HG02763 (cell line): ENCODE data around the gene DLEC1.
"Not testable (repeated sequence)": the region's sequence is repeated elsewhere in the genome, so short reads cannot be mapped to it uniquely, and the experiment has no call there.

Source experiments
- ATAC-seq: cut with Tn5 transposase; IDR thresholded peaks from one replicate; pipeline ENCODE4 v1.9.1; 2021; ENCODE audit warnings: mild to moderate bottlenecking, moderate library complexity; ENCODE audit not compliant: unreplicated experiment

The DLEC1 gene

DNA sequence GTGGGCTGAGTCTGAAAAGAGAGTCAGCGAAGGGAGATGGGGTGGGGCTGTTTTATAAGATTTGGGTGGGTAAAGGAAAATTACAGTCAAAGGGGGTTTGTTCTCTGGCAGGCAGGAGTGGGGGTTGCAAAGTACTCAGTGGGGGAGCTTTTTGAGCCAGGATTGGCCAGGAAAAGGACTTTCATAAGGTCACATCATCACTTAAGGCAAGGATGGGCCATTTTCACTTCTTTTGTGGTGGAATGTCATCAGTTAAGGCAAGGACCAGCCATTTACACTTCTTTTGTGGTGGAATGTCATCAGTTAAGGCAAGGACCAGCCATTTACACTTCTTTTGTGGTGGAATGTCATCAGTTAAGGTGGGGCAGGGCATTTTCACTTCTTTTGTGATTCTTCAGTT lies 44.2 kb downstream of the DLEC1 start:
- not testable (repeated sequence) for ATAC-seq

DNA sequence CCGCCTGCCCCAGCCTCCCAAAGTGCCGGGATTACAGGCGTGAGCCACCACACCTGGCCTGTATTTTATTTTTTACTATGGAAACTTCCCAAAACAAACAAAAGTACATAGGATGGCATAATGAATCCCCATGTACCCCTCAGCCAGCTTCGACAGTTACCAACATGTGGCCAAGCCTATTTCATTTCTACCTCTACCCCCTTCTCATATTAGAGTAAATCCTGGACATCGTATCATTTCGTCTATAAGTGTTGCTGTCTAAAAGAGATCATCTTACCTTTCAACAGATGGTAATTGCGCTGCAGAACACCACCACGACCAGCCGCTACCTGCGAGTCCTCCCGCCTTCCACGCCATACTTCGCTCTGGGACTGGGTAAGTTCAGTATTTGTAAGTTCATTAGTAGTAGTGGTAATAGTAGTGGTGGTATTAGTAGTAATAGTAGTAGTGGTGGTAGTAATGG lies 44.9 kb downstream of the DLEC1 start:
- no peak for ATAC-seq

DNA sequence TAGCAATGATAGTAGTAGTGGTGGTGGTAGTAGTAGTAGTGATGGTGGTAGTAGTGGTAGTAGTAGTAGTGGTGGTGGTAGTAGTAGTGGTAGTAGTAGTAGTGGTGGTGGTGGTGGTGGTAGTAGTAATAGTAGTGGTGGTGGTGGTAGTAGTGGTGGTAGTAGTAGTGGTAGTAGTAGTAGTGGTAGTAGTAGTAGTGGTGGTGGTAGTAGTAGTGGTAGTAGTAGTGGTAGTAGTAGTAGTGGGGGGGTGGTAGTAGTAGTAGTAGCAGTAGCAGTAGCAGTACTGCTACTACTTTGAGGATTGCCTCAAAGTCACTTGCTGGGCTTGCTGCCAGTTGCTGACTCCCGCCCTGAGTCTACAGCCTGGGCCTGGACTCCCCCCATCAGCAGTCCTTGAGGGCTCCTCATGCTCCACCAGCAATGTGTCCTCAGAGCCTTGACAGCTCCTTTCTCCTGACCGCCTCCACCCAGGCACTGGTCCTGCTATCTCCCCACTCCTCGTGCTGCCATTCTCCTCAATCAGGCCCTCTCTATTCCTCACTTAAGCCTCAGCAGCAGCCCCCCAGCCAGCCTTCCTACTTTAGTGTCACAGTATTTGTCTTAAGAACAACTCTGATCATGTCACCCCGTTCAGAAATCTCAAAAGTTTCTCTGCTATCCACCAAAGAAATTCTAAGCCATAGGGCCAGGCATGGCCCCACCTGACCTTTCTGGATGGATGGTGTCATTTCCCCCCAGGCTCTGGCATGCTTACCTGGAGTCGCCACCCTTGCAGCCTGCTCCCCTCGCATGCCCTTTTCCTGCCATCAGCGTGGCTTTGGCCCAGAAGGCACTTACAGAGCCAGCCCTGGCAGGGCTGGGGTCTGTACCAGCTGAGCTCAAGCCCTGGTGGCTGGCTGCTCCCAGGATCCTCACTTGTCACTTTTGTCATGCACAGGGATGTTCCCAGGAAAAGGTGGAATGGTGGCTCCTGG lies 45.6 kb downstream of the DLEC1 start:
- no peak for ATAC-seq

DNA sequence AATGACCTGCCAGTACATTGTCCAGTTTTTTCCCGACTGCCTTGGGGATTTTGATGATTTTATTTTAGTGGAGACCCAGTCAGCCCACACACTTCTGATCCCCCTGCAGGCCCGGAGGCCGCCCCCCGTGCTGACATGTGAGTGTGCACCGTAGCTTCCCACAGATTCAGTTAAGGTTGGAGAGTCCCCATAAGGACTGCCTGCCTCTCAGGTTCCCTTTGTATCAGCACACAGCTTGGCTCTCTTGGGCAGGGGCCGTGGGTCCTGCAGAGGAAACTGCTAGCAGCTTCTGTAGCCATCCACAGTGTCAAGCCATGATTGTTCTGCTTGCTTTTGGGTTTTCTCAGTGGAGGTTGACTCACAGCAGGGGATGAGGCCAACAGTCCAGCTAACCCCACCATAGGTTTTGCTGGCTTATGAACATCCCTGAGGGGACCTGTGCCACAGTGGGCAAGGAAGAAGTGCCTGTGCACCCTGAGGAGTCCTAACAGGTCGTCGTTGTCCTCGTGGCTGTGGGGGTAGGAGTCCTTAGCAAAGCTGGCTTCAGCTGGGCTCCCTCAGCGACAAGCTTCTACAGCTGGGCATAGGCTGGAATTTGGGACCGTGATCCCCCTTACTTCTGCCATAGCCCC lies 46.4 kb downstream of the DLEC1 start:
- no peak for ATAC-seq

DNA sequence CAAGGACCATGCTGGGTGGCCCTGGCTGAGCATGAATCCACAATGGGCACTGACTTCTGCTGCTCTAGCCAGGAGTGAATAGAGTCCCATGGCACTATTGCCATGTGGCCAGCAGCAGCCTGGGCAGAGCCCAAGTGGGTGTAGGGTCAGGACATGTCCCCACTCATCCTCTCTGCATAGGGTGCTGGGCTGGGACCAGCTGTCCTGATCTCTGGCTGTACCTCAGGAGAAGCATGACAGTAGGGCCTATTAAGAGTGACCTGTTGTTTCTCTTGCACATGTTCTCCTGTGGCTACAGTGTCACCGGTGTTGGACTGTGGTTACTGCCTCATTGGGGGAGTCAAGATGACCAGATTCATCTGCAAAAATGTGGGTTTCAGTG lies 46.9 kb downstream of the DLEC1 start:
- no peak for ATAC-seq

DNA sequence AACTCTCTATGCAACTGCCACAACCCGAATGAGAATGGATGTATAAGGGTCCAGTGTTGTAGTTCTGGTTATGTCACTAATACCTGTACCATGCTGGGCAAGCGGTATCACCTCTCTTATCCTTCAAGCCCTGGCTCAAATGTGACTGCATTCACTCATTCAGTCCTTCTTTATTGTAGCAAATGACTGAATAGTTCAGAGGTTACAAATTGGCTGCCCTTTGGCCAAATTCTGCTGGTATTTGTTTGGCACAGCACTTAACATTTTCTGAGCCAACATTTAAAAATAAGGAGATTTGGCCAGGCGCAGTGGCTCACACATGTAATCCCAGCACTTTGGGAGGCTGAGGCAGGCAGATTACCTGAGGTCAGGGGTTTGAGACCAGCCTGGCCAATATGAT lies 47.5 kb downstream of the DLEC1 start:
- ATAC-seq, result no peak

DNA sequence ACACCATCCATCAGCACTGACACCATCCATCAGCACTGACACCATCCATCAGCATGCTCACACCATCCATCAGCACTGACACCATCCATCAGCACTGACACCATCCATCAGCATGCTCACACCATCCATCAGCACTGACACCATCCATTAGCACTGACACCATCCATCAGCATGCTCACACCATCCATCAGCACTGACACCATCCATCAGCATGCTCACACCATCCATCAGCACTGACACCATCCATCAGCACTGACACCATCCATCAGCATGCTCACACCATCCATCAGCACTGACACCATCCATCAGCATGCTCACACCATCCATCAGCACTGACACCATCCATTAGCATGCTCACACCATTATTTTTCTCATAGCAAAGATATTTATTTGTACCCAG lies 48.3 kb downstream of the DLEC1 start:
- ATAC-seq, result not testable (repeated sequence)

DNA sequence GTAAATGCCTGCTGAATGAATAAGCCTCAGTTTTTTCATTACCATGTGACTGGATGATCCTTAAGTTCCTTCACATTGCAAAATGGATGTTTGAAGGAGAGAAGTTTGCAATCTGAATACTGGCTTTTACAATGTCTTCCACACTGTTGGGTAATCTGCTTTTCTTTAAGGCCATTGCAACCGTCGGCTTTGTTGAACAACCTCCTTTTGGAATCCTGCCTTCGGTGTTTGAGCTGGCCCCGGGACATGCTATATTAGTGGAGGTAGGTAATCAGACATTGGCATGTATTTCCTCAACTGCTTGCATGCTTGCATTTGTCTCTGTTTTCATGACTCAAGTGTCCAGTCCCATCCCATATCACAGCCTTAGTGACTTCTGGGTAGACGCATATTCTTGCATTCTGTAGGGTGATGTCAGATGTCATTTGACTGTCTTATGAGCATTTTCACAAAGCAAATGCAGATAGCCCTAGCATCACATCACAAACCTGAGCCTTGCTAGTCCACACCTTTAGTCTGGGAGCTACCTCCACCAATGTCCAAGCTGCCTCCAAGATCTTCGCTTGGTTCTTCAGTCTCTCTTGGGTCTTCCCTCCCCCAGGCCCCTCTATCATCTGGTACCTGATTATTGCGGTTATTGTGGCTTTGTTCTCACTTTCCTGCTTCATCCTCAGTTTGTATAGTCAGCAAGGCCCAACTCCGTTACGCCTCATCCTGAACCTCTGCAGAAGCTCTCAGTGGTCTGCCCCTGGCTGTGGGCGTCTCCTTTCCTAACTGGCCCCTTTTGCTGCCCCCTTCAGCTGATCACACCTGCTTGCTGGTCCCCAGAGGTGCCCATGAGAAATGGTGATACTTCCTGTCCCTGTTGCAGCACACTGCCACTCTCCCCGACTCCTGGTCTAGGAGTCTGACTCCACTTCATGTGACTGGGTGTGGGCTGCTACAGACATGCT lies 49.4 kb downstream of the DLEC1 start:
- ATAC-seq, result no peak

DNA sequence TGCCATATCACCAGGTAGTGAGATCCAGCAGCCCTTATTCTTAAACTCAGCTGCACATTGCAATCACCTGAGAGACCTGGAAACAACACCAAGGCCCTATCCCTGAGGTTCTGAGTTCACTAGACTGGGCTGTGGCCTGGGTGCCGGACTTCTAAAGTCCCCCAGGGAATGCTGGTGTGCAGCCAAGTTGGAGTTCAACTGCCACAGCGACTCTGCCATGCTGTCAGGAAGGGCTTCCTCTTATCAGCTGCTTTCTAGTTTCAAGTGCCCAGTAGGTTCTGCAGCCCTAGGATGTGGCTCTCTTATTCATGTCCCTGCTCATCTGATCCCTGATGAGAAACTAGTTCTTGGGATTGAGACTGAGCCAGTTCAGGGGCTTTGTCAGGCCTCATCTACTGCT lies 50.2 kb downstream of the DLEC1 start:
- ATAC-seq, result no peak

DNA sequence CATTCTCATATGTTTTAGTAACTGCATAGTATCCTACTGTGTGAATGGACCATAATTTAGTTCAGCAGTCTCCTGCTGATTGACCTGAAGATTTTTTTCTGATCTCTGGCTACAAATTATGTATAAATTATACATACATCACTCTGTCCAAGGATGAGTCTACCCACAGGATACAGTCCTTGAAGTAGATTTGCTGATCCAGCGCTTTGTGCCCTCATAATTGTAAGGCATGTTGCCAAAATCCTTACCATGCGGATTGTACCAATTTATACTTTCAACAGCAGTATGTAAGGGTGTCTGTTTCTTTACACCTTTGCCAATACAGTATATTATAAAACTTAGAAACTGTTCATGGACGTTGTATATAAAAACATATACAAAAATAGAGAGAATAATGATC lies 51.4 kb downstream of the DLEC1 start:
- no peak for ATAC-seq

DNA sequence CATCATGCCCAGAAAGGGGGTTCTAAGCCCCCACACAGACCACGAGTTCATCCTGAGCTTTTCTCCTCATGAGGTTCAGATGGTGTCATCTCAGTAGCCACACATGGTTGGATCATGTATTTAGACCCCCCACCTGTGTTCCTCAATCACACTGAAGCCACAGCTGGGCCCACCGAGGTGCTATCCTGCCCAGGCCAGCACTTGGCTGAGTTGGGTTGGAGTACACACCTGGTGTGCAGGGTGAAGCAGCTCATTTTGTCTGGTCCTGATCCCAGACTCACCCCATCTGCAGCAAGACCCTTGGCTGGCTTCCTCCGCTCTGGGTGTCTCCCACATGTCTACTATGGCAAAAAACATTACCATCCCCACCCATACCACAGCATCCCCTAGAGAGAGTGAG lies 56.0 kb downstream of the DLEC1 start:
- no peak for ATAC-seq

DNA sequence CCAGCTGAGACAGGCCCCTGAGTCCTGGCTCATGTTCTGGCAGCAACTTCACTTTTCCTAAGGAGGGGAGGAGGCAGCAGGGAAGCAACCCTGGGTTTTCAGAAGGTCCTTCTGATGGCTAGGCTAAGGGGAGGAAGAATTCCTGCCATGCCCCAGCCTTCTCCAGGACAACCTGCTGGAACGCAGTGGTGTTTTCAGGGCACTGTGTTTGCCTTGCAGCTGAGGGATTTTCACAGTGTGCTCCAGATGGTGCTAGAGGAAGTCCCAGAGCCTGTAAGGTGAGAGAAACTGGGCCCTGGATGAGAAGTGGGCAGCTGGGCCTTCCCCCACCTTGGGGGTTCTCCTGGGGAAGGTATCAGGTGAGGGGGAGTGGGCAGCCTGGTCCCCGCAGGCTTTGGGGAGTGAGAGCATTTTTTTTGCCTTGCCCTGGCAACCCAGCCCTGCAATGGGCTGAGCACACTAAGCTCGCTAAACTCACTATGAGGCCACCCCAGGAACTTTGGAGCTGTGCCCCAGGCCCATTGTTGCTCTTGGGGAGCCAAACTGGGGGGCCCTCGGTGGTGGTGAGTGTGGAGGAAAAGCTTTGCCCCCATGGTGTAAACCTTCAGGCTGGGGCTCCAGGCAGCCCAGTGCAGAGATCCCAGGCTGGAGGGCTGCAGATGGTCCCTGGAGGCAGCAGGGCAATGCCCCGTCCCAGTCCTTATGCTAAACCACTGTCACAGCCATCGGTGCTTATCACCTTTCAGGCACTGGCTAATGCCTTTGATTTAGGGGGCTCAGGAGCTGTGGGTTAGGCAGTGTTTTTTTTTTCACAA lies 56.9 kb downstream of the DLEC1 start:
- ATAC-seq, result no peak

DNA sequence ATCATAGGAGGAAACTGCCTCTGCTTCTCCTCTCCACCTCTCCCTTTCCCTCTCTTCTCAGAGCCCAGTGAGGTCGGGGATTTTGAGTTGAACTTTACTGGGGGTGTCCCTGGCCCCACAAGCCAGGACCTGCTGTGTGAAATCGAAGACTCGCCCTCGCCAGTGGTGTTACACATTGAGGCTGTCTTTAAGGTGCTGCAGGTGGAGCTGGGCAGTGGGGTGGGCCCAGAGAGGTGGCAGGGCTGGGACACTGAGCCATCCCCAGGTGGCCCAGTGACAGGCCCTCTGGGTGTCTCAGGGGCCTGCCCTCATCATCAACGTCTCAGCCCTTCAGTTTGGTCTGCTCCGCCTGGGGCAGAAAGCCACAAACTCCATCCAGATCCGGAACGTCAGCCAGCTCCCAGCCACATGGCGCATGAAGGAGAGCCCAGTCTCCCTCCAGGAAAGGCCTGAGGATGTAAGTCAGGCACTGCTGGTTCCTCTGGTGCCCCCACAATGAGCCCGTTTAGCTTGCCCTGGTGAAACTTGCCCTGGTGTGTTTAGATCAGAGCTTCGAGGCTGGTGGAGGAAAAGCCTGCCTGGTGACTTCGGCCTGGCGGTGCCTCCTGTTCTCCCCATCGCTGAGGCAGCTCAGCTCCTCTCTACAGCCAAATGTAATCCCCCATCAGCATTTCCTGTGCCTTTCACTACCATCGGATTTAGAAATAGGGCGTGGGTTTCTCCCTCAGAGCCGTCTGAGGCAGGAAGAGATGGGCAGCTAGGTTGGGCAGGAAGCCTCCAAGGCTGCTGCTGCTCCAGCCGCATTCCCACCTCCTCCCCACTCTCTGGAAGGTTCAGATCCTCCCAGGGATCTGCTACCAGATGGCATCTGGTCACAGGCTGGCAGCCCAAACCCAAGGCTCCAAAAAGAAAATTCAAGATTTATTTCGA lies 58.7 kb downstream of the DLEC1 start:
- ATAC-seq, result no peak

DNA sequence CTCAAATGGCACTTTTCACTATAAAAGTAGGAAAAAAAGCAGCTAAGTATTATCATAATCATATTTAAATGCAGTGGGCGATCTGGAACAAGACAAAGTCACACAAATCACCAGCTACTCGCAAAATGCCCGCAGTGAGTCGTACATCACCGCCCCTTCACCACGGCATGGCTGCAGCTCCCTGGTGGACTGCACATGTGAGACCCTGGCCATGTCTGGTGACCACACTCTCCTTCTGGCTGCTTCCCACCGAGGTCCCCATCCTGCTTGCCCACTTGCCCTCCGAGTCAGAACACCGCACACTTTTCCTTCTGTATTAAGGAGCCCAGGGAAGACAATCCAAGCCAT lies 59.3 kb downstream of the DLEC1 start:
- ATAC-seq, result no peak

DNA sequence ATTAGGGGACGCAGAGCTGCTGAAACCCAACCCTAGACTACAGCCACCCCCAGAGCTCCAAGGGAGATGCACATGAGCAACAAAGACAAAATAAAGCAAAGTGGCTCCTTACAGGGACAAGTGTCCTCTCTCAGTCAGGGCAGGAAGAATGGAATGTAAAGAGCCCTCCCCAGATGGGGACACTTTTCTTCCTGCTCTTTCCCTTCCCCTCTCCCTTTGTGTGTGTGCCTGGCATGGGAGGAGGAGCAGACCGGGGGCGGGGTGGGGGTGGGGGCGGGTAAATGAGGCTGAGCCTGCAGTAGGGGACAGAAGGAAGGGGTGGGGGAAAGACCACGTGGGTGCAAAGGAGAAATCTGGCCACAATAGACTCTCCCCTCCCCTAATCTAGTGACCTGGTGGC lies 60.5 kb downstream of the DLEC1 start:
- no peak for ATAC-seq

DNA sequence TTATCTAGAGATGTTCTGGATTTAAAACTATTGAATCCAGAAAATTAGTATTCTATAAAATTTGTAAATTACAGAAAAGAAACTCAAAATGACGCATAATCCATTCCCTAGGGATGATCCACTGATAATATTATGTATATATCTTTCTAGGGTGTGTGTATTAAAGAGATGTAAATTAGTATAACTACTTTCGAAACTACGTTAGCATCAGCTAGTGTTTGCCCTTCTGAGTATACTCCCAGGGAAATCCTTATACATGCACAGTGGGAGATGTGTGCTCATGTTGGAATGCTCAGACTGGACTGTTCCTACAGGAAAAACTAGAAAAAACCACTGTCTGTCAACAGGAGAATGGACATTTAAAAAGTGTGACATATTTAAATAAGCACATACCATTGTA lies 61.5 kb downstream of the DLEC1 start:
- ATAC-seq, result no peak

DNA sequence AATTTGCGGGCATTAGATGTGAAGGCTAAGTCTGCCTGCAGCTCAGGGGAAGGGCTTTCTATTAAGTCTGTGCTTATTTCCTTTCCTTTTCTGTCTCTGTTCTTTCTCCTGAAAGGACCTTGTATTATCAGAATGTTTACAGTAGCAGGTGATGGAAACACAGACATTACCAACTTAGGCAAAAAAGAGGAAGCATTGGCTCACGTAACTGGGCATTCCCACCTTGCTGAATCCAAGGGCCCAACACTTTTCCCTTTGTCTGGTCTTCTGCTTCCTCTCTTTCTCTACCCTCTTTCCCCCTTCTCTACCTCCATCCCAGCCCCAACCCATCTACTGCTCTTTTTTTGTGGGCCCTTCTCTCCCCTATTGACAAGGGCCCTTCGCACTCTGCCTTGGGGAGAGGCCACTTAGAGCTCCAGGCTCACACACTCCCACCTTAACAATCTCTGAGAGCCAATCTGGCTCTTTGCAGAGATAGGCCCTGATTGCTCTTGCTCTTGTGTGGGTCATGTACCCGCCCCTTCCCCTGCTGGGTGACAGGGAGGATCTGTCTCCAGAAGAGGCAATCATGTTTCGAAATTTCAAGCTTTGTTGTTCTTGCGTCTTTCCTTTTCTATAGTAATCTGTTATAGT lies 62.9 kb downstream of the DLEC1 start:
- no peak for ATAC-seq

DNA sequence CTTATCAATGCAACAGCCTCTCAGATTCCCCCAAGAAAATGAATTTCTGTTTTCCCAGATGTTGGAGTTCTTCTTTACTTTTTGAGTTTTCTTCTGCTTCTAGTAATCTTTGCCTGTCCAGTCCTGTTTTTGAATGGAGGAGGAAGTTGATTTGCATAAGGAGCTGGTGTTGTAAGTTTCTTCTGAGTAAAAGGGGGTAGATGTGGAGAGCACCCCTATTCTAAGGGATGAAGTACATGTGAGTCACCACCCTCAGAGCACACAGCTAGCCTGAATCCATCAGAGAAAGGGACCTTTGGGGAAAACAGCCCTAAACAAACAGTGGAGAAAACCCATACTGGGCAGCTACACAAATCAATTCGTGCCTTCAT lies 63.4 kb downstream of the DLEC1 start:
- no peak for ATAC-seq

DNA sequence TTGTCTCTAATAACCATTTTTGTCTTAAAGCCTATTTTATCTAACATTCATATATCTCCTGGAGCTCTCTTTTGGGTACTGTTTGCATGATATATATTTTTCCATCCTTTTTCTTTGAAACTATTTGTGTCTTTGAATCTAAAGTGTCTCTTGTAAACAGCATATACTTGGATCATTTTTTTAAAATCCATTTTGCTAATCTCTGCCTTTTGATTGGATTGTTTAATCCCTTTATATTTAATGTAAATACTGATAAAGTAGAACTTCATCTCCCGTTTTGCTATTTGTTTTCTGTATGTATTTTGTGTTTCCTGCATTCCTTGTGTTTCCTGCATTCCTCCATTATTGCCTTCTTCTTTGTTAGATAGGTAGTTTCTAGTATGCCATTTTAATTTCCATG lies 66.5 kb downstream of the DLEC1 start:
- no peak for ATAC-seq
